Skeletal muscle satellite cell (primary cell): ENCODE results near the gene PIM2. TPM values are rescaled to one million over a fixed set of nuclear protein-coding genes. Genes with fewer than 3 reads are reported as not detected.
"Not testable (repeated sequence)": the region's sequence is repeated elsewhere in the genome, so short reads cannot be mapped to it uniquely, and the experiment has no call there.

Source experiments
- H3K27me3 ChIP-seq: 2 replicates; pipeline ENCODE4 v1.7.0; 2013; ENCODE audit warnings: low read length; ENCODE audit not compliant: control insufficient read depth, insufficient read depth
- H3K36me3 ChIP-seq: 2 replicates; pipeline ENCODE4 v1.7.0; 2013; ENCODE audit warnings: mild to moderate bottlenecking, control low read depth, low read length; ENCODE audit not compliant: insufficient read depth
- H3K4me1 ChIP-seq: 2 replicates; pipeline ENCODE4 v1.7.0; 2013; ENCODE audit warnings: low read length; ENCODE audit not compliant: control insufficient read depth, insufficient read depth
- H3K4me2 ChIP-seq: 2 replicates; pipeline ENCODE4 v1.7.0; 2013; ENCODE audit warnings: mild to moderate bottlenecking, low read length
- H3K4me3 ChIP-seq: 2 replicates; pipeline ENCODE4 v1.7.0; 2013; ENCODE audit warnings: low read length
- H3K9ac ChIP-seq: 2 replicates; pipeline ENCODE4 v1.7.0; 2013; ENCODE audit warnings: mild to moderate bottlenecking, low read depth, low read length, moderate library complexity
- H3K9me3 ChIP-seq: replicated peaks from 2 replicates; pipeline ENCODE4 v1.7.0; 2013; ENCODE audit warnings: mild to moderate bottlenecking, control low read depth, low read length
- small RNA-seq: library from RNA; depleted of rRNA; stranded (forward); fragments of <200 nt; gene quantifications from one replicate; pipeline ENCODE3, GENCODE V24; 2012

The PIM2 gene

DNA sequence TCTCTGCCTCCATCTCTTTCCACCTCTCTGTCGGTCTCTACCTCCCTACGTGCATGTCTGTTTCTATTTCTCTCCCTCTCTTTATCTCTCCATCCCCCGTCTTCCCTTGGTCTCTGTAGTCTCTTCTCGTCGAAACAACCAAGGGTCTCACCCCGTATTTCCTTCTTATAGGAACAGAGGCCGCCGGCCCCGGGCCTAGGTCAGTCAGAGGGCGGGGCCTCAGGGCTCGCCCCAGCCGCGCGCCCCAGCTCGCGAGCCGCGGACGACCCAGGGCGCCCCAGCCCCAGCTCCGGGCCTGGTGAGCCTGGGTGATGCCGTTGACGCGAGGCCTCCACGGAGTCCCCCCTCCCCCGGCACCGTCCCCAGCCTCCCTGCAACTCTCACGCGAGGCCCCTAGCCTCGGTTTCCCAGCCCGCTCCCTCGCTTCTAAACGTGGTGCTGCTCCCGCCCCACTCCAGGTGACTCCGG lies 27.9 kb downstream of the PIM2 start:
- H3K27me3 ChIP-seq = no peaks in the 10 kb centered on the region
- H3K4me3 ChIP-seq = peak overlapping the region; percentile 71
- H3K4me2 ChIP-seq = peak overlapping the region; percentile 85
- H3K4me1 ChIP-seq = peaks cover 4% of the 10 kb centered on the region
- peak overlapping the region; percentile 44 for H3K9ac ChIP-seq
- H3K9me3 ChIP-seq = no peaks in the 10 kb centered on the region
- H3K36me3 ChIP-seq = peaks cover 2% of the 10 kb centered on the region

DNA sequence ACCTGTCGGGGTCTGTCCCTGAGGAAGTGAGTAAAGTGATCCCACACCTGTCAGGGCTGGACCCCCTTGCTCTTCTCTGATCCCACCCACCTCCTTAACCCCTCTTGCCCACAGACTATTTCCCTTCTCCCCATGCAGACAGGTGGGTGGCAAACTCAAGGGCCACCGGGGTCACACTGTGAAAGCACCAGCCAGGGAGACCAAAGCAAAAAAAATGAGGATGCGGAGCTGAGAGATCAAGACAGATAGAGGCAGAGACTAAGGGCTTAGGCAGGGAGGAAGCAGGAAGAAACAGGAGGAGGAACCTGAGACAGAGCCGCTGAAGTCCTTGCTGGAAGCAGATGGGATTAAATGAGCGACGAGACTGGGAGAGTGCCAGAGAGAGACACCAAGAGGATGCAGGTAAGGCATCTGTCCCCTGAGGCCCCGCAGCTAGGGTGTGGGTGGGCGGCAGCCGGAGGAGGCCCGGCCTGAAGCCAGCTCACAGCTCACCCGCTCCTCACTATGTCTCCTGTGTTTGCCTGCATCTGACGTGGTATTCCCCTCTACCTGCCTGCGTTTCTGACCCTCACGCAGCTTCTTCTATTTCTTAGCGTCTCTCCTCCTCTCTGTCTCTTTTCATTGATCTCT lies 28.4 kb downstream of the PIM2 start:
- Histone ChIP-seq H3K4me3 (peak overlapping the region; percentile 71), H3K9me3 (no peaks in the 10 kb centered on the region), H3K9ac (no peak overlapping the region), H3K4me1 (peaks cover 4% of the 10 kb centered on the region), H3K4me2 (peak overlapping the region; percentile 85), H3K36me3 (peaks cover 2% of the 10 kb centered on the region), H3K27me3 (no peaks in the 10 kb centered on the region)

DNA sequence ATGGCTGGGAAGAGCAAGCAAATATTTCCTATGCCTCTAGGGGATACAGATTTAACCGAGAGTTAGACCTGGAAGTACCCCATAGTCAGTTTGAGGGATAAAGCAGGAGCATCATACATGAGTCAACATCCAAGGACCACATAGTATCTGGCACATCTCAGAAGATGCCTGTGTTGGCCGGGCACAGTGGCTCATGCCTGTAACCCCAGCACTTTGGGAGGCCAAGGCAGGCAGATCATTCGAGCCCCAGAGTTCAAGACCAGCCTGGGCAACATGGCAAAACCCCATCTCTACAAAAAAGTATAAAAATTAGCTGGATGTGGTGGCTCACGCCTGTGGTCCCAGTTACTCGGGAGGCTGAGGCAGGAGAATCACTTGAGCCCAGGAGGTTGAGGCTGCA lies 32.2 kb downstream of the PIM2 start:
- H3K4me2 ChIP-seq = not testable (repeated sequence)

GRCh38 chrX:48883729-48884128 lies 35.1 kb downstream of the PIM2 start:
- no peaks in the 10 kb centered on the region for H3K27me3 ChIP-seq
- no peak overlapping the region for H3K4me3 ChIP-seq
- H3K4me2 ChIP-seq = no peak overlapping the region
- no peaks in the 10 kb centered on the region for H3K9me3 ChIP-seq
- no peaks in the 10 kb centered on the region for H3K4me1 ChIP-seq
- no peak overlapping the region for H3K9ac ChIP-seq
- H3K36me3 ChIP-seq = no peaks in the 10 kb centered on the region

More for the DNA sequence above, 32.2 kb downstream of the PIM2 start:
- H3K4me1 ChIP-seq, H3K27me3 ChIP-seq, H3K9me3 ChIP-seq, H3K36me3 ChIP-seq, H3K4me3 ChIP-seq, H3K9ac ChIP-seq: not testable (repeated sequence)

DNA sequence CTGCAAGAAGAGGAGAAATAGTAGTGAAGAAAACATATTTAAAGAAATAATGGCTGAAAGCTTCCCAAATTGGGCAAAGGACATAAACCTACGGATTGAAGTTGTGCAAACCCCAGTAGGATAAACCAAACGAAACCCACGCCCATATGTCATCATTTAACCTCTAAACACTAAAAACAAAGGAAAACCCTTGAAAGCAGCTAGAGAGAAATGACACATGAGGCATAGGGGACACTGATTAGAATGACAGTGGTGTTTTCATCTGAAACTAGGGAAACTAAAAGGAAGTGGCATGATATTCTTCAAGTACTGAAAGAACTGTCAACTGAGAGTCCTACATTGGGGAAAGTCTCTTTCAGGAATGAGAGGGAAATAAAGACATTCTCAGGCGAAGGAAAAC lies 41.9 kb downstream of the PIM2 start:
- H3K9me3 ChIP-seq, H3K9ac ChIP-seq, H3K36me3 ChIP-seq, H3K27me3 ChIP-seq, H3K4me3 ChIP-seq, H3K4me2 ChIP-seq, H3K4me1 ChIP-seq: not testable (repeated sequence)

DNA sequence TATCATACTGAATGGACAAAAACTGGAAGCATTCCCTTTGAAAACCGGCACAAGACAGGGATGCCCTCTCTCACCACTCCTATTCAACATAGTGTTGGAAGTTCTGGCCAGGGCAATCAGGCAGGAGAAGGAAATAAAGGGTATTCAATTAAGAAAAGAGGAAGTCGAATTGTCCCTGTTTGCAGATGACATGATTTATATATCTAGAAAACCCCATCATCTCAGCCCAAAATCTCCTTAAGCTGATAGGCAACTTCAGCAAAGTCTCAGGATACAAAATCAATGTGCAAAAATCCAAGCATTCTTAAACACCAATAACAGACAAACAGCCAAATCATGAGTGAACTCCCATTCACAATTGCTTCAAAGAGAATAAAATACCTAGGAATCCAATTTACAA lies 46.8 kb downstream of the PIM2 start:
- not testable (repeated sequence) for H3K4me3 ChIP-seq, H3K4me2 ChIP-seq, H3K4me1 ChIP-seq, H3K27me3 ChIP-seq, H3K9ac ChIP-seq, H3K36me3 ChIP-seq, H3K9me3 ChIP-seq

DNA sequence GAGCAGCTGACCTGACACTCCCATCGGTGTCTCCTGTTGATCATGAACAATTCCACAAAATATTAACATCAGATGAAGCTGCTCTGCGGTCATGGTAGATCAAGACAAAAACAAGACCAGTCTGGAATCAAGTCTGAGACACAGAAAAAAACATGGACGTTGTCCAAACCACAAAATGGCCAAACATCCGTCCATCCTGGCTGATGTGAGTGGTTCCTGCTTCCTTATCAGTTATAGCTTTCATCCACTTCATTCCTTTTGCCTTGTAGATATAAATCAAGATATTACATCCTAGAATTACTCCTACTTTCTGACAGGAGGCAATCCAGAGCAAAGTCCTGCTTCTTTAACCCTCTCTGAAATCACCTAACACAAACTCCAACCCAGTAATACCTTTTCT lies 54.6 kb downstream of the PIM2 start:
- Histone ChIP-seq H3K27me3 (no peaks in the 10 kb centered on the region), H3K4me2 (no peak overlapping the region), H3K4me1 (peaks cover 5% of the 10 kb centered on the region), H3K4me3 (no peak overlapping the region), H3K9ac (no peak overlapping the region), H3K36me3 (no peaks in the 10 kb centered on the region), H3K9me3 (no peaks in the 10 kb centered on the region)

Small RNAs within 50 kb of the gene (small RNA-seq; reads per million reads assigned to genes)
- gene RNU6-722P = not detected
